IMR-90 (cell line): Measurements from ENCODE around the gene ANTXR2.

Source experiments
- RAD21 ChIP-seq: IDR thresholded peaks from 2 replicates; pipeline ENCODE4 v1.6.1; 2012; ENCODE audit warnings: low read length, improper control_type of control experiment
- RFX5 ChIP-seq: IDR thresholded peaks from 2 replicates; pipeline ENCODE4 v1.8.0; 2012; ENCODE audit warnings: low read depth, mild to moderate bottlenecking, low read length, moderate library complexity
- SMC3 ChIP-seq: fragments of 150-350 bp; IDR thresholded peaks from 2 replicates; pipeline ENCODE4 v1.6.1; 2016; ENCODE audit warnings: low read depth, mild to moderate bottlenecking, antibody characterized with exemption, low read length, moderate library complexity
- TF ChIP-seq, protein P1 (sequence below): conservative IDR thresholded peaks from 2 replicates; pipeline ENCODE4 v1.5.1; 2012; ENCODE audit warnings: mild to moderate bottlenecking, low read depth, low read length, improper control_type of control experiment
- TF ChIP-seq, protein P2 (sequence below): fragments of 150-350 bp; IDR thresholded peaks from 2 replicates; pipeline ENCODE4 v1.6.1; 2017; ENCODE audit warnings: mild to moderate bottlenecking, antibody characterized with exemption, low read length, low read depth

GRCh38 chr4:80082693-80083092 lies 9.7 kb upstream of the ANTXR2 start:
- TF ChIP-seq, protein P1, sequence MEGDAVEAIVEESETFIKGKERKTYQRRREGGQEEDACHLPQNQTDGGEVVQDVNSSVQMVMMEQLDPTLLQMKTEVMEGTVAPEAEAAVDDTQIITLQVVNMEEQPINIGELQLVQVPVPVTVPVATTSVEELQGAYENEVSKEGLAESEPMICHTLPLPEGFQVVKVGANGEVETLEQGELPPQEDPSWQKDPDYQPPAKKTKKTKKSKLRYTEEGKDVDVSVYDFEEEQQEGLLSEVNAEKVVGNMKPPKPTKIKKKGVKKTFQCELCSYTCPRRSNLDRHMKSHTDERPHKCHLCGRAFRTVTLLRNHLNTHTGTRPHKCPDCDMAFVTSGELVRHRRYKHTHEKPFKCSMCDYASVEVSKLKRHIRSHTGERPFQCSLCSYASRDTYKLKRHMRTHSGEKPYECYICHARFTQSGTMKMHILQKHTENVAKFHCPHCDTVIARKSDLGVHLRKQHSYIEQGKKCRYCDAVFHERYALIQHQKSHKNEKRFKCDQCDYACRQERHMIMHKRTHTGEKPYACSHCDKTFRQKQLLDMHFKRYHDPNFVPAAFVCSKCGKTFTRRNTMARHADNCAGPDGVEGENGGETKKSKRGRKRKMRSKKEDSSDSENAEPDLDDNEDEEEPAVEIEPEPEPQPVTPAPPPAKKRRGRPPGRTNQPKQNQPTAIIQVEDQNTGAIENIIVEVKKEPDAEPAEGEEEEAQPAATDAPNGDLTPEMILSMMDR = no peak
- no peak for TF ChIP-seq RFX5
- TF ChIP-seq RAD21 = no peak
- TF ChIP-seq, protein P2, sequence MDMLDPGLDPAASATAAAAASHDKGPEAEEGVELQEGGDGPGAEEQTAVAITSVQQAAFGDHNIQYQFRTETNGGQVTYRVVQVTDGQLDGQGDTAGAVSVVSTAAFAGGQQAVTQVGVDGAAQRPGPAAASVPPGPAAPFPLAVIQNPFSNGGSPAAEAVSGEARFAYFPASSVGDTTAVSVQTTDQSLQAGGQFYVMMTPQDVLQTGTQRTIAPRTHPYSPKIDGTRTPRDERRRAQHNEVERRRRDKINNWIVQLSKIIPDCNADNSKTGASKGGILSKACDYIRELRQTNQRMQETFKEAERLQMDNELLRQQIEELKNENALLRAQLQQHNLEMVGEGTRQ = no peak
- TF ChIP-seq SMC3 = no peak
